Heart left ventricle (tissue), 16 donors: ENCODE results near the gene USP47. TPM values are rescaled to one million over a fixed set of nuclear protein-coding genes. Genes with fewer than 3 reads are reported as not detected.

Experiments
- ATAC-seq, 4 donors: fragments of 200-7000 bp; cut with Tn5 transposase; one replicate each; pipeline ENCODE4 v1.9.1; 2020 to 2022; ENCODE audit warnings: moderate library complexity in 4 of 4, mild to moderate bottlenecking in 3 of 4, moderate number of reproducible peaks in 1 of 4
- DNase-seq, 5 donors: peaks; one replicate each; pipeline ENCODE4 v3.0.0-alpha.2; 2020
- H3K27ac ChIP-seq, 12 donors: fragments of 200-600 bp; sonication (generic) in 4 of 12; one replicate each; pipeline versions ENCODE4 v1.5.0 to v1.8.0; 2016 to 2022; ENCODE audit warnings: mild to moderate bottlenecking in 2 of 12
- H3K27me3 ChIP-seq, 9 donors: fragments of 200-600 bp; sonication (generic) in 2 of 9; one replicate each; pipeline versions ENCODE4 v1.5.1 to v1.8.0; 2016 to 2022; ENCODE audit warnings: mild to moderate bottlenecking in 3 of 9
- H3K36me3 ChIP-seq, 9 donors: fragments of 200-600 bp; sonication (generic) in 2 of 9; one replicate each; pipeline versions ENCODE4 v1.5.0 to v1.8.0; 2018 to 2022; ENCODE audit warnings: mild to moderate bottlenecking in 2 of 9
- H3K4me1 ChIP-seq, 12 donors: fragments of 200-600 bp; sonication (generic) in 4 of 12; one replicate each; pipeline versions ENCODE4 v1.5.0 to v1.8.0; 2016 to 2022; ENCODE audit warnings: mild to moderate bottlenecking in 3 of 12
- H3K4me3 ChIP-seq, 12 donors: fragments of 200-600 bp; sonication (generic) in 4 of 12; one replicate each; pipeline versions ENCODE4 v1.5.0 to v1.8.0; 2017 to 2022; ENCODE audit warnings: mild to moderate bottlenecking in 9 of 12, moderate library complexity in 4 of 12
- H3K9me3 ChIP-seq, 12 donors: fragments of 200-600 bp; sonication (generic) in 4 of 12; one replicate each; pipeline versions ENCODE4 v1.5.0 to v1.8.0; 2016 to 2022; ENCODE audit warnings: mild to moderate bottlenecking in 1 of 12
- CTCF ChIP-seq, 12 donors: fragments of 200-600 bp; sonication (generic) in 4 of 12; IDR thresholded peaks; one replicate each; pipeline versions ENCODE4 v1.5.0 to v1.8.0; 2018 to 2022; ENCODE audit warnings: antibody characterized with exemption in 12 of 12, mild to moderate bottlenecking in 5 of 12
- POLR2A ChIP-seq, 2 donors: fragments of 450-650 bp; IDR thresholded peaks; one replicate each; pipeline ENCODE4 v1.6.1; 2017; ENCODE audit warnings: antibody characterized with exemption in 2 of 2, mild to moderate bottlenecking in 2 of 2, moderate library complexity in 2 of 2
- WGBS, 4 donors: extraction: QIAGEN DNeasy Blood & Tissue Kit in 2 of 4; methylation state at CpG; one replicate each; pipeline versions ENCODE4 v1.1.5 to v1.1.7; 2013 to 2018; 5-methylcytosine and 5-hydroxymethylcytosine counted together
- intact Hi-C, 10 donors: fragments of 100-400 bp; cut with DNase I; formaldehyde crosslinking; loops; one replicate each; pipeline versions ENCODE4 v1.11.1 to v1.14.2; 2022
- polyA plus RNA-seq, 2 donors: library from polyadenylated mRNA; stranded (reverse); fragments of 200-250 nt; gene quantifications; one replicate each; pipeline ENCODE4 v1.2.3, GENCODE V29; 2013
- total RNA-seq, 9 donors: library from RNA; depleted of rRNA in 2 of 9; stranded (reverse); fragments of >200 nt in 2 of 9; fragmentation: NEBNext Ultra II Directional in 3 of 9; extraction: Animal tissue kit (Norgen Biotek cat#: 25700) in 3 of 9; gene quantifications; one replicate each; pipeline versions ENCODE4 v1.1.0 to v1.2.4, GENCODE V29; 2016 to 2023
- donor health status: ischemic (EF 13 %, LVEDD 7.1; RV severe dilation, severe dysfunction).
- donor health status: healthy with polysubstance abuse.
- donor health status: DM: no; HTN: yes; CAD: no.
- donor health status: DM: no; HTN: no; CAD: no.
- donor health status: ischemic (EF 25% LVEDD 6.9; RV normal size, moderate dysfunction).
- donor health status: ischemic (EF 25% LVEDD 5.7; RV mildly dilated, moderate dysfunction).
- donor health status: healthy.
- donor health status: DM: yes; HTN: yes; CAD: no.
- donor health status: ischemic (EF 35%, LVEDD 5.7; RV mildly dilated, moderate dysfunction).
- donor health status: nonischemic (EF 11% LVEDD 7.7; RV severe dilation, severe dysfunction).
- donor health status: DM: yes; HTN: yes; CAD: no.
- donor health status: PGD.
- donor health status: ischemic (EF 29% LVEDD 5.4; RV normal size, mild dysfunction).
- donor health status: nonischemic (EF 23%, LVEDD 6.1; RV moderate dilation, normal function).

Gene USP47
- total and polyA plus RNA-seq, 11 donors: 26.2 to 89.6 (median 54.3) TPM

DNA sequence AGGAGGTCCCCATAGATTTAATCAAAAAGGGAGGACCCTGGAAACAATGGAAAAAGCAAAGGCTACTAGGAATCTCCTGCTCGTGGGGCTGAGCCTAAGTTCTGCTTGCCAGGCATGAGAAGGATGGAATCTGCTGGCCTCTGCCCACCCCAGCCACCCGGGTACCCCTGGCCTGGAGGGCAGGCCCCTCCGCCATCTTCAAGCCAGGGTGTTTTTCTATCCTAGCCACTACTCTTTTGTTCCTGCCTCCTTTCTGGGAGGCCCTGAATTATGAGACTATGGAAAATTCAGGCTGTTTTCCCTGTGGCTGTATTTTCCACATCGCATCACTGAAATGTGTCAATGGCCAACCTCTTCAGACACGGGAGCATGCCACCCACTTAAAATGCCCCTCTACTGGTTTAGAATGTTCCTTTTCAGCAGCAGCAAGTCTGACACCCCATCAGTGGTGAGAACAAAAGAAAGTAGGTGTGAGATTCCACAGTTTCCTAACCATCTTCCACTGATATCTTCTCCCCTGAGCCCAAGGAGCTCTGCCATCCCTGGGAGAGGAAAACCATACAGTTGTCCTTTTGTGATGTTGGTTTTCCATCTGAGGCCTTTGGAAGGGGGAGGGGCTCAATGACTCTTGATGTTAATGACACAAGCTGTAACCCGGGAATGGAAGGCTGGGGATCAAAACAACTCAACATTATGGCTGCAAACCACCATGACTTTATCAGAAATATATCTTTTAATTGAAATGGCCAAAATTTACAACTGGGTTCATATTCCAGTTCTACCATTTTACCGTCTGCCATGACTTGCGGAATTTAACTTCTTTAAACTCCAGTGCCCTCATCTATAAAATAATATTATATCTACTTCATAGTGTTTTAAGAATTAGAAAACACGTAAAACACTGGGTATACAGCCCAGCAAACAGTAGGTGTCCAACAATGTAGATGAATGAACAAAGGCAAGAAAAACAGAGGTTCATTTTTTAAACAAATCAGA, 144.5 kb downstream of the USP47 start:
- intact Hi-C loops: no loop called here
- WGBS, 4 donors: 63 to 66% (median 65%) methylated on average over 9 of the region's 9 CpGs

DNA sequence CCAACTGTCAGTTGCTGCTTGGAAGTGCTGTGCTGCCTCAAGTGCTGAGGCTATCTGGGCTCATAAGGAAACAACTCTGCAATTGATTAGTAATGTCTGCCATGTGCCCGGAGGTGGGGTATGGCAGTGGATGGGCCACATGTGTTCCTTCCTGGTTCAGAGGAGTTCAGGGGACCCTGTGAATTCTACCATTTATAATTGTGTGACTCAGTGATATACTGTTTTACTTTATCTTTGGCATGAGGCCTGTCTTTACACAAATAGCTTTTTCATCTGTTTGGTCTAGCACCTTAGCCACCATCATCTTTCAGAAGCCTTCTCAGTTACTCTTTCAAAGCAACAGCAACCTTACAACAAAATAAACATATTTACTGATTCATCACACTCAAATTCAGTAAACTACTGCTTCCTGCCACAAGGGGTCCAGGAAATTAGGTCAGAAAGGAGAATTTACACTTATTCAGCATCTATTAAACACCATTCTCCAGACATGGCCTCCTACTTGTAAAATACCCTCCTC, 145.8 kb downstream of the USP47 start:
- no peak for ATAC-seq
- WGBS, 4 donors: 88 to 100% (median 93%) methylated on average over 1 of the region's 1 CpG
- no peak for DNase-seq
- Histone ChIP-seq H3K4me3 (no peak overlapping the region), H3K9me3 (no peaks in the 10 kb centered on the region), H3K27me3 (no peaks in the 10 kb centered on the region), H3K4me1 (peaks cover 6 to 85% (median 54%) of the 10 kb centered on the region in 12 donors), H3K36me3 (no peaks in the 10 kb centered on the region), H3K27ac (peak overlapping the region in 9 of 12 donors; percentile 20 to 90 (median 60))
- TF ChIP-seq CTCF (IDR thresholded peaks at IDR 0.05): peak in 6 of 12 donors; percentile 7 to 36 (median 23)
- TF ChIP-seq POLR2A (IDR thresholded peaks at IDR 0.05): no peak
- intact Hi-C loops: no loop called here

More for the DNA sequence above, 144.5 kb downstream of the USP47 start:
- H3K27me3 ChIP-seq: no peaks in the 10 kb centered on the region
- DNase-seq: no peak
- peak overlapping the region; percentile 36 to 90 (median 72) for H3K27ac ChIP-seq
- TF ChIP-seq POLR2A (IDR thresholded peaks at IDR 0.05) (no peak), CTCF (IDR thresholded peaks at IDR 0.05) (no peak)
- peaks cover 6 to 84% (median 56%) of the 10 kb centered on the region in 12 donors for H3K4me1 ChIP-seq
- no peaks in the 10 kb centered on the region for H3K9me3 ChIP-seq
- peak; percentile 14 to 40 (median 28) for ATAC-seq
- no peaks in the 10 kb centered on the region for H3K36me3 ChIP-seq
- no peak overlapping the region for H3K4me3 ChIP-seq

DNA sequence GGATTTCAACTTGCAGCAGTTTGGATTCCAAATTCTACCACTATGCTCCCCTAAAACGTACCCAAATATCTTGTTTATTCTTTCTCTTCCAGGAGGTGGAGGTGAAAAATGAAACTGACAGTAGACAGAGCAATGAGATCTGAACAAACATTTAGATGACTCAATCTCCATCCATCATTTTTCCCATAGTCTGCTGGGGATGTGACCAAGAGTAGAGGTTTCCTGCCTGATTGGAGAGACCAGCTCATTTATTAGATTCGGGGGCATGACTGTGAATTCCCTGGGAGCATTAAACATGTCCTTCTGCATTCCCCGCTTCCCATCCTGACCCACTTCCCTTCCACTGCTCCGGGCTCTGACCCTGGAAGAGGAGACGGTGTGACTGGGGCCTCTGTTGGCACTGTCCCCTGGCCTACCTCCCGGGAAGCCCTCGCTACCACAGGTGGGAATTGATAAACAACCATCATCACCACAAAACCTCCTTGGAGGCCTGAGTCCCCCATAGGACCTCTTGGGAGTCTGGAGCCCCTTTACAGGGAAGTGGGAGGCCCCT, 146.4 kb downstream of the USP47 start:
- Histone ChIP-seq H3K36me3 (no peaks in the 10 kb centered on the region), H3K27me3 (no peaks in the 10 kb centered on the region), H3K27ac (peak overlapping the region in 10 of 12 donors; percentile 20 to 90 (median 59)), H3K4me3 (no peak overlapping the region), H3K4me1 (peaks cover 6 to 89% (median 57%) of the 10 kb centered on the region in 12 donors), H3K9me3 (no peaks in the 10 kb centered on the region)
- intact Hi-C loops: no loop called here
- TF ChIP-seq CTCF (IDR thresholded peaks at IDR 0.05) (no peak), POLR2A (IDR thresholded peaks at IDR 0.05) (no peak)
- no peak for DNase-seq
- 63 to 80% (median 70%) methylated on average over 7 of the region's 7 CpGs for WGBS, 4 donors
- no peak for ATAC-seq
